H1 (cell line): ENCODE measurements around the gene ZNF777. TPM values are rescaled to one million over a fixed set of nuclear protein-coding genes. Genes with fewer than 3 reads are reported as not detected.

Experiments used
- CTCF ChIA-PET: fragments of 300-600 bp; sonication (Branson Sonifier 250); formaldehyde crosslinking; loops from one replicate; lab custom pipeline; 2021; ENCODE audit not compliant: partially characterized antibody; lab: Charles Lee
- POLR2A ChIA-PET: fragments of 300-600 bp; sonication (Branson Sonifier 250); formaldehyde crosslinking; loops from one replicate; lab custom pipeline; 2021; ENCODE audit warnings: inconsistent platforms; ENCODE audit not compliant: partially characterized antibody; lab: Charles Lee
- DNase-seq, 2 experiments: peaks; one replicate each; pipeline versions ENCODE4 v3.0.0 to v3.0.0-alpha.2; 2010 to 2022; ENCODE audit warnings: low spot score in 2 of 2, low read depth in 1 of 2, mixed read lengths in 1 of 2
- FAIRE-seq: peaks from 2 replicates; lab custom pipeline; 2011; peaks lifted over from hg19 to GRCh38; lab: Jason Lieb, UNC
- H2AFZ ChIP-seq: 2 replicates; pipeline ENCODE4 v1.8.1; 2012; ENCODE audit warnings: low read length, inconsistent platforms
- H2AK5ac ChIP-seq: 2 replicates; pipeline ENCODE4 v1.6.1; 2013; ENCODE audit warnings: low read depth, low read length
- H2BK120ac ChIP-seq: replicated peaks from 2 replicates; pipeline ENCODE3; 2013; ENCODE audit warnings: low read depth, low read length, inconsistent platforms
- H2BK12ac ChIP-seq: 2 replicates; pipeline ENCODE4 v1.6.1; 2013; ENCODE audit warnings: low read depth, low read length
- H2BK15ac ChIP-seq: 2 replicates; pipeline ENCODE4 v1.6.1; 2013; ENCODE audit warnings: low read length
- H2BK20ac ChIP-seq: 2 replicates; pipeline ENCODE4 v1.6.1; 2013; ENCODE audit warnings: low read length
- H2BK5ac ChIP-seq: 2 replicates; pipeline ENCODE4 v1.6.1; 2013; ENCODE audit warnings: low read depth, low read length
- H3K14ac ChIP-seq: 2 replicates; pipeline ENCODE4 v1.6.1; 2013; ENCODE audit warnings: inconsistent platforms; ENCODE audit not compliant: insufficient read length
- H3K18ac ChIP-seq: 2 replicates; pipeline ENCODE4 v1.6.1; 2013; ENCODE audit warnings: low read length; ENCODE audit errors: extremely low read depth
- H3K23ac ChIP-seq: 2 replicates; pipeline ENCODE4 v1.6.1; 2013; ENCODE audit warnings: inconsistent platforms; ENCODE audit not compliant: insufficient read length
- H3K23me2 ChIP-seq: 2 replicates; pipeline ENCODE4 v1.6.1; 2013; ENCODE audit warnings: low read depth, low read length
- H3K27ac ChIP-seq: 2 replicates; pipeline ENCODE4 v1.6.1; 2011; ENCODE audit warnings: low read depth, low read length, inconsistent platforms
- H3K27me3 ChIP-seq, 4 experiments: replicated peaks in 1 of 4; 1 replicate in 1 of 4; 2 replicates in 3 of 4; pipeline versions ENCODE4 v1.6.1 to v1.8.1; 2011 to 2013; ENCODE audit warnings: low read length in 3 of 4, mild to moderate bottlenecking in 3 of 4, inconsistent platforms in 2 of 4, mixed read lengths in 2 of 4, moderate library complexity in 1 of 4; ENCODE audit not compliant: control insufficient read depth in 3 of 4, insufficient read depth in 3 of 4; ENCODE audit errors: extremely low read depth in 1 of 4
- H3K36me3 ChIP-seq, 4 experiments: 2 replicates each; pipeline versions ENCODE4 v1.6.1 to v1.8.1; 2011 to 2013; ENCODE audit warnings: mild to moderate bottlenecking in 4 of 4, low read length in 3 of 4, moderate library complexity in 2 of 4, control low read depth in 1 of 4, inconsistent platforms in 1 of 4; ENCODE audit not compliant: insufficient read depth in 4 of 4, control insufficient read depth in 2 of 4
- H3K4ac ChIP-seq: replicated peaks from 2 replicates; pipeline ENCODE3; 2013; ENCODE audit warnings: low read length, low read depth, mixed read lengths, inconsistent platforms; ENCODE audit not compliant: insufficient read length
- H3K4me1 ChIP-seq, 4 experiments: replicated peaks in 1 of 4; 1 replicate in 1 of 4; 2 replicates in 3 of 4; pipeline versions ENCODE4 v1.6.1 to v1.8.1; 2011 to 2013; ENCODE audit warnings: low read length in 3 of 4, inconsistent platforms in 2 of 4, mixed read lengths in 1 of 4; ENCODE audit not compliant: insufficient read depth in 4 of 4, control insufficient read depth in 3 of 4
- H3K4me2 ChIP-seq, 2 experiments: 2 replicates each; pipeline versions ENCODE4 v1.6.1 to v1.8.1; 2011 to 2013; ENCODE audit warnings: low read depth in 2 of 2, low read length in 2 of 2, control low read depth in 1 of 2, inconsistent platforms in 1 of 2, mild to moderate bottlenecking in 1 of 2; ENCODE audit not compliant: insufficient read depth in 1 of 2
- H3K4me3 ChIP-seq, 4 experiments: fragments of 200-600, 300-600 bp in 1 of 4; sonication (generic), shearing (Covaris generic), sonication (Bioruptor Twin) in 1 of 4; 2 replicates each; pipeline versions ENCODE4 v1.5.1 to v1.8.1; 2011 to 2016; ENCODE audit warnings: low read length in 4 of 4, low read depth in 3 of 4, control low read depth in 2 of 4, inconsistent platforms in 2 of 4, mild to moderate bottlenecking in 2 of 4, mixed read lengths in 1 of 4, moderate library complexity in 1 of 4; ENCODE audit not compliant: insufficient read depth in 2 of 4; ENCODE audit errors: extremely low read depth in 1 of 4
- H3K56ac ChIP-seq: replicated peaks from 2 replicates; pipeline ENCODE3; 2013; ENCODE audit warnings: low read depth, mild to moderate bottlenecking, mixed read lengths, low read length, inconsistent platforms; ENCODE audit not compliant: insufficient read length
- H3K79me1 ChIP-seq: 2 replicates; pipeline ENCODE4 v1.6.1; 2013; ENCODE audit warnings: low read depth, low read length, control low read depth
- H3K79me2 ChIP-seq, 2 experiments: 2 replicates each; pipeline versions ENCODE4 v1.6.1 to v1.8.1; 2012 to 2013; ENCODE audit warnings: low read length in 2 of 2, mild to moderate bottlenecking in 2 of 2, inconsistent platforms in 1 of 2; ENCODE audit not compliant: insufficient read depth in 2 of 2, control insufficient read depth in 1 of 2
- H3K9ac ChIP-seq, 4 experiments: replicated peaks in 1 of 4; 1 replicate in 1 of 4; 2 replicates in 3 of 4; pipeline versions ENCODE4 v1.6.1 to v1.8.1; 2011 to 2013; ENCODE audit warnings: low read depth in 3 of 4, low read length in 3 of 4, control low read depth in 2 of 4, mild to moderate bottlenecking in 2 of 4, moderate library complexity in 2 of 4, inconsistent platforms in 1 of 4; ENCODE audit errors: extremely low read depth in 1 of 4
- H3K9me3 ChIP-seq, 2 experiments: 2 replicates each; pipeline versions ENCODE4 v1.6.1 to v1.8.1; 2012 to 2013; ENCODE audit warnings: mild to moderate bottlenecking in 2 of 2, moderate library complexity in 2 of 2, control low read depth in 1 of 2, inconsistent platforms in 1 of 2, low read depth in 1 of 2, low read length in 1 of 2, mixed read lengths in 1 of 2; ENCODE audit not compliant: insufficient read depth in 2 of 2
- H4K20me1 ChIP-seq, 2 experiments: replicated peaks in 1 of 2; 2 replicates each; pipeline versions ENCODE3 to v1.8.1; 2011 to 2013; ENCODE audit warnings: inconsistent platforms in 2 of 2, low read length in 2 of 2, mild to moderate bottlenecking in 1 of 2; ENCODE audit not compliant: insufficient read depth in 2 of 2, control insufficient read depth in 1 of 2
- H4K5ac ChIP-seq: 2 replicates; pipeline ENCODE4 v1.6.1; 2013; ENCODE audit warnings: low read length, low read depth, mixed read lengths, inconsistent platforms; ENCODE audit not compliant: insufficient read length
- H4K8ac ChIP-seq: 2 replicates; pipeline ENCODE4 v1.8.0; 2013; ENCODE audit warnings: mild to moderate bottlenecking, moderate library complexity, low read length, inconsistent platforms; ENCODE audit not compliant: insufficient read depth; ENCODE audit errors: extremely low read depth
- H4K91ac ChIP-seq: replicated peaks from 2 replicates; pipeline ENCODE3; 2013; ENCODE audit warnings: low read length, mixed read lengths, inconsistent platforms; ENCODE audit not compliant: insufficient read length
- CTCF ChIP-seq, 3 experiments: IDR thresholded peaks; 1 replicate in 2 of 3; 2 replicates in 1 of 3; pipeline versions ENCODE4 v1.5.1 to v1.6.1; 2011; ENCODE audit warnings: low read length in 3 of 3, mild to moderate bottlenecking in 3 of 3, inconsistent platforms in 2 of 3, low read depth in 1 of 3, moderate library complexity in 1 of 3; ENCODE audit not compliant: insufficient read depth in 1 of 3; ENCODE audit errors: control extremely low read depth in 1 of 3
- EGR1 ChIP-seq: IDR thresholded peaks from 2 replicates; pipeline ENCODE4 v1.6.1; 2011; ENCODE audit warnings: low read depth, low read length, borderline replicate concordance
- HDAC6 ChIP-seq: IDR thresholded peaks from one replicate; pipeline ENCODE4 v1.7.1; 2012; ENCODE audit warnings: low read depth, mild to moderate bottlenecking, inconsistent platforms, low read length, moderate library complexity
- KDM5A ChIP-seq: fragments of 200-600 bp; IDR thresholded peaks from 2 replicates; pipeline ENCODE4 v1.7.1; 2012; ENCODE audit warnings: mild to moderate bottlenecking, low read length, inconsistent platforms, mixed read lengths
- NRF1 ChIP-seq: IDR thresholded peaks from 2 replicates; pipeline ENCODE4 v1.6.1; 2011; ENCODE audit warnings: mild to moderate bottlenecking, low read depth, low read length, improper control_type of control experiment
- PHF8 ChIP-seq: fragments of 200-600 bp; sonication (generic); conservative IDR thresholded peaks from 2 replicates; pipeline ENCODE4 v1.7.1; 2012; ENCODE audit warnings: low read depth, mild to moderate bottlenecking, inconsistent platforms, low read length, moderate library complexity
- RNF2 ChIP-seq: fragments of 200-900, 300-1000 bp; sonication (generic); IDR thresholded peaks from 2 replicates; pipeline ENCODE4 v1.7.1; 2016; ENCODE audit warnings: borderline replicate concordance, low read depth, mild to moderate bottlenecking, antibody characterized with exemption, low read length; ENCODE audit not compliant: poor library complexity, severe bottlenecking; ENCODE audit errors: missing control alignments
- SAP30 ChIP-seq: fragments of 300-600 bp; sonication (generic); IDR thresholded peaks from 2 replicates; pipeline ENCODE4 v1.7.1; 2012; ENCODE audit warnings: low read length, moderate library complexity, mild to moderate bottlenecking, inconsistent platforms; ENCODE audit not compliant: insufficient read depth, insufficient replicate concordance
- SRF ChIP-seq: IDR thresholded peaks from 2 replicates; pipeline ENCODE4 v1.6.1; 2011; ENCODE audit warnings: mild to moderate bottlenecking, low read depth, low read length, moderate library complexity
- TBP ChIP-seq: IDR thresholded peaks from 2 replicates; pipeline ENCODE4 v1.6.1; 2011; ENCODE audit warnings: low read depth, low read length, improper control_type of control experiment
- WGBS, 2 experiments: shearing (Covaris generic) in 1 of 2; methylation state at CpG; one replicate each; pipeline versions ENCODE4 v1.1.6 to v1.1.7; 2013 to 2015; ENCODE audit warnings: low lambda C conversion rate in 2 of 2, mixed read lengths in 2 of 2, inconsistent platforms in 1 of 2, low coverage in 1 of 2, missing lambda C conversion rate in 1 of 2; ENCODE audit not compliant: insufficient replicate concordance in 2 of 2, insufficient coverage in 1 of 2, insufficient read length in 1 of 2; ENCODE audit errors: extremely low coverage in 1 of 2, missing lambda C conversion rate in 1 of 2; 5-methylcytosine and 5-hydroxymethylcytosine counted together
- polyA plus RNA-seq, 7 experiments: library from polyadenylated mRNA; depleted of rRNA in 3 of 7; stranded (reverse) in 5 of 7; unstranded in 2 of 7; fragments of >200 nt in 5 of 7; fragments of 200-250 nt in 2 of 7; gene quantifications; 1 replicate in 5 of 7; 2 replicates in 1 of 7; 4 replicates in 1 of 7; pipeline versions ENCODE4 v1.2.1 to v1.2.3, GENCODE V29; 2011 to 2013; ENCODE audit warnings: missing spikeins in 2 of 7, mixed read lengths in 2 of 7
- total RNA-seq: library from RNA; stranded (reverse); fragmentation: NEBNext Ultra II Directional; extraction: Animal tissue kit (Norgen Biotek cat#: 25700); gene quantifications from 2 replicates; pipeline ENCODE4 v1.2.1, GENCODE V29; 2021

Gene ZNF777
- total and polyA plus RNA-seq, 2 of the 8 experiments (the other 6 are each of a cell fraction or from before 2014, with no cell fraction given) = 8.0 to 10.1 TPM

- Histone ChIP-seq H3K23ac (no peak overlapping the region), H4K20me1 (peaks cover 3 to 6% of the 10 kb centered on the region in 2 experiments), H3K79me1 (no peaks in the 10 kb centered on the region; the same call in 1 of the 2 replicates), H3K23me2 (0 out of 2 replicates have a peak, but pooled peaks cover 4% of the 10 kb centered on the region), H2AFZ (no peak overlapping the region), H3K4me1 (no peaks in the 10 kb centered on the region; a peak in 2 of 7 replicates), H3K18ac (no peak overlapping the region), H4K5ac (no peak overlapping the region), H2BK20ac (no peak overlapping the region), H3K9ac (no peak overlapping the region), H3K4ac (no peak overlapping the region), H2BK5ac (no peak overlapping the region), H3K9me3 (no peaks in the 10 kb centered on the region), H3K79me2 (peaks cover 0 to 12% of the 10 kb centered on the region in 2 experiments; a peak in 2 of 4 replicates), H4K91ac (no peak overlapping the region), H3K56ac (no peak overlapping the region), H2BK12ac (no peak overlapping the region), H2BK15ac (no peak overlapping the region), H2AK5ac (no peak overlapping the region), H3K27me3 (peaks cover 0 to 3% (median under 1%) of the 10 kb centered on the region in 4 experiments; a peak in 2 of 7 replicates), H3K27ac (no peak overlapping the region), H3K36me3 (peaks cover 0 to under 1% (median 0%) of the 10 kb centered on the region in 4 experiments; a peak in 1 of 8 replicates), H3K4me2 (no peak overlapping the region), H4K8ac (no peak overlapping the region), H2BK120ac (no peak overlapping the region), H3K4me3 (no peak overlapping the region), H3K14ac (no peak overlapping the region)
- FAIRE-seq (no peak), DNase-seq (no peak)
- POLR2A ChIA-PET = interaction anchor here (0.6 kb wide), 1 partner anchor 266 kb away, joined by 4 read pairs; no protein-coding TSS in a partner anchor
- 87% methylated on average over 6 of the region's 6 CpGs; no CpG with 5 or more reads in 1 of the 2 experiments for WGBS, 2 experiments
- CTCF ChIA-PET = interaction anchor here (0.7 to 1.4 kb wide), 8 partner anchors 23 to 304 kb away, joined by 3 to 6 read pairs (median 3); partner anchors contain the start of gene ZNF282
- no peak for TF ChIP-seq TBP
- TF ChIP-seq RNF2 = no peak
- TF ChIP-seq SRF = no peak
- no peak for TF ChIP-seq CTCF (IDR thresholded peaks at IDR 0.05; ENCODE audit: control extremely low read depth in 1 of 3, insufficient read depth in 1 of 3, low read depth in 1 of 3, low read length in 3 of 3)
- TF ChIP-seq EGR1 = no peak
- TF ChIP-seq PHF8 = no peak
- TF ChIP-seq KDM5A = no peak
- TF ChIP-seq SAP30 = no peak
- no peak for TF ChIP-seq NRF1
- no peak for TF ChIP-seq HDAC6
These were observed 37.9 kb upstream of the ZNF777 start for GRCh38 chr7:149498811-149499210.
